VCaP (cell line): ENCODE measurements around the gene GJD4.
A peak's percentile ranks its signal among the peaks of the same experiment; 100 is the strongest.

Experiments
- H3K27ac ChIP-seq: fragments of 450-650 bp; 2 replicates; pipeline ENCODE4 v1.5.1; 2017
- TF ChIP-seq, protein P1 (sequence below): fragments of 450-650 bp; conservative IDR thresholded peaks from 2 replicates; pipeline ENCODE4 v1.5.1; 2017; ENCODE audit warnings: mild to moderate bottlenecking, moderate library complexity

The GJD4 gene

GRCh38 chr10:35605191-35605590 lies at the start of gene GJD4:
GJD4 (plus strand) TSS chr10:35605341; CDS start chr10:35605568, 227 bp downstream.
- TF ChIP-seq, protein P1, sequence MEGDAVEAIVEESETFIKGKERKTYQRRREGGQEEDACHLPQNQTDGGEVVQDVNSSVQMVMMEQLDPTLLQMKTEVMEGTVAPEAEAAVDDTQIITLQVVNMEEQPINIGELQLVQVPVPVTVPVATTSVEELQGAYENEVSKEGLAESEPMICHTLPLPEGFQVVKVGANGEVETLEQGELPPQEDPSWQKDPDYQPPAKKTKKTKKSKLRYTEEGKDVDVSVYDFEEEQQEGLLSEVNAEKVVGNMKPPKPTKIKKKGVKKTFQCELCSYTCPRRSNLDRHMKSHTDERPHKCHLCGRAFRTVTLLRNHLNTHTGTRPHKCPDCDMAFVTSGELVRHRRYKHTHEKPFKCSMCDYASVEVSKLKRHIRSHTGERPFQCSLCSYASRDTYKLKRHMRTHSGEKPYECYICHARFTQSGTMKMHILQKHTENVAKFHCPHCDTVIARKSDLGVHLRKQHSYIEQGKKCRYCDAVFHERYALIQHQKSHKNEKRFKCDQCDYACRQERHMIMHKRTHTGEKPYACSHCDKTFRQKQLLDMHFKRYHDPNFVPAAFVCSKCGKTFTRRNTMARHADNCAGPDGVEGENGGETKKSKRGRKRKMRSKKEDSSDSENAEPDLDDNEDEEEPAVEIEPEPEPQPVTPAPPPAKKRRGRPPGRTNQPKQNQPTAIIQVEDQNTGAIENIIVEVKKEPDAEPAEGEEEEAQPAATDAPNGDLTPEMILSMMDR = no peak

GRCh38 chr10:35555962-35556930 lies 48.9 kb upstream of the GJD4 start:
- no peak overlapping the region; the same call in 1 of the 2 replicates for H3K27ac ChIP-seq
- TF ChIP-seq, protein P1 = no peak

More at GRCh38 chr10:35605191-35605590, at the start of gene GJD4:
- H3K27ac ChIP-seq = no peak within 1 kb of the TSS

GRCh38 chr10:35558276-35558675 lies 46.9 kb upstream of the GJD4 start:
- TF ChIP-seq, protein P1 = no peak
- H3K27ac ChIP-seq = no peak overlapping the region

DNA sequence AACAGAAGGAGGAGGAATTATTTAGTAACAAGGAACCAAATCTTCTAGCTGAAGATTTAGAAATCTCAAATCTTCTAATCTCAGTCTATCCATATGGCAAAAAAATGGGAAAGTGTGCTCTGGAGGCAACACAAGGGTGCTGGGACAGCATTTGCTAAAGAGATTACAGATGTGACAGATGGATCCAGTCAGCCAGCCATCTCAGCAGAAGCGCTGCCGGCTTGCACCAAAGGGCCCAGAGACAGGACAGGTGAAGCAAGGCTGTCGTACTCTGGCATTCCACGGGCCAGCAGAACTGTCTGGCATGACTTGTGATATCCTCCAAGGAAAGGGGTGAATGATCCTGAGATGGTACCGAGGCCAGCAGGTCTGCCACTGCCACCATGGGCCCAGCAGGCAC lies 45.7 kb upstream of the GJD4 start:
- H3K27ac ChIP-seq = no peak overlapping the region
- TF ChIP-seq, protein P1 = no peak

GRCh38 chr10:35561715-35562114 lies 43.4 kb upstream of the GJD4 start:
- TF ChIP-seq, protein P1 = no peak
- no peak overlapping the region for H3K27ac ChIP-seq

GRCh38 chr10:35562427-35562826 lies 42.7 kb upstream of the GJD4 start:
- no peak overlapping the region for H3K27ac ChIP-seq
- TF ChIP-seq, protein P1 = no peak

- no peak overlapping the region for H3K27ac ChIP-seq
Measured at GRCh38 chr10:35563261-35563891, 41.8 kb upstream of the GJD4 start.

More at GRCh38 chr10:35563261-35563891, 41.8 kb upstream of the GJD4 start:
- TF ChIP-seq, protein P1 = peak; percentile 99
